HG03095 (cell line): ENCODE measurements around the gene DDX3X.
"Not testable (repeated sequence)": the region's sequence is repeated elsewhere in the genome, so short reads cannot be mapped to it uniquely, and the experiment has no call there.

ENCODE experiments used
- ATAC-seq: cut with Tn5 transposase; IDR thresholded peaks from one replicate; pipeline ENCODE4 v1.9.1; 2021; ENCODE audit warnings: moderate library complexity; ENCODE audit not compliant: unreplicated experiment

Gene DDX3X

DNA sequence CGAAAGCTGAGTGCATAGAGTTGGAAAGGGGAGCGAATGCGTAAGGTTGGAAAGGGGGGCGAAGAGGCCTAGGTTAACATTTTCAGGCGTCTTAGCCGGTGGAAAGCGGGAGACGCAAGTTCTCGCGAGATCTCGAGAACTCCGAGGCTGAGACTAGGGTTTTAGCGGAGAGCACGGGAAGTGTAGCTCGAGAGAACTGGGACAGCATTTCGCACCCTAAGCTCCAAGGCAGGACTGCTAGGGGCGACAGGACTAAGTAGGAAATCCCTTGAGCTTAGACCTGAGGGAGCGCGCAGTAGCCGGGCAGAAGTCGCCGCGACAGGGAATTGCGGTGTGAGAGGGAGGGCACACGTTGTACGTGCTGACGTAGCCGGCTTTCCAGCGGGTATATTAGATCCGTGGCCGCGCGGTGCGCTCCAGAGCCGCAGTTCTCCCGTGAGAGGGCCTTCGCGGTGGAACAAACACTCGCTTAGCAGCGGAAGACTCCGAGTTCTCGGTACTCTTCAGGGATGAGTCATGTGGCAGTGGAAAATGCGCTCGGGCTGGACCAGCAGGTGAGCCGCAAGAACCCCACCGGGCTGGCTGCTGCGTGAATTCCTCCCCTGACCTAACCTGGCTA is at the start of gene DDX3X:
TSS of gene DDX3X (plus strand) at position 419 of the 619 bp plus-strand sequence. CDS start at position 510, 91 bp downstream.
- ATAC-seq, result peak; percentile 42

DNA sequence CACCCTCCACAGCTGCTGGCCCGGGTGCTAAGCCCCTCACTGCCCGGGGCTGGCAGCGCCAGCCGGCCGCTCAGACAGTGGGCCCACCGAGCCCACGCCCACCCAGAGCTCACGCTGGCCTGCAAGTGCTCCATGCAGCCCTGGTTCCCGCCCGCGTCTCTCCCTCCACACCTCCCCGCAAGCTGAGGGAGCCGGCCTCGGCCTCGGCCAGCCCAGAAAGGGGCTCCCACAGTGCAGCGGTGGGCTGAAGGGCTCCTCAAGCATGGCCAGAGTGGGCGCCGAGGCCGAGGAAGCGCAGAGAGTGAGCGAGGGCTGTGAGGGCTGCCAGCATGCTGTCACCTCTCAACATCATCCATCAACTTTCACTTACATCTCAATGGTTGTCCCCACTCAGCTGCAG is 48.0 kb upstream of the DDX3X start:
- not testable (repeated sequence) for ATAC-seq

DNA sequence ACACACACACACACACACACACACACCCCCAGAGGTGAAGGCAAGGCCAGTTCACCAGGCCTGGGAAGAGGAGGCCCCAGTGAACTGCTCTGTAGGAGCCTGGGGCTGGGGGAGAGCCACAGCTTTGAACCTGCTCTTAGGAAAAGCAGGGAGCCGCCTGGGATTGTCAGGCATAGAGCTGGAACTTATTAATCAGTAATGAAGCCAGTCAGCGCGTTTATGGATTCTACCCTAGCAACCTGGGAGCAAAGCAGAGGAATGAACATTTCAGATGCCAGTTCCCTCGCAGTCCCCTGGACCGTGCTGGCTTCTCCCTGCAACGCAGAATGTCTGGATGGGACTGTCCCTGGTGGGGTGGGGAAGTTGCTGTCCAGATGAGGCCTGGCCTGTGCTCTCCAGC is 45.3 kb upstream of the DDX3X start:
- no peak for ATAC-seq

DNA sequence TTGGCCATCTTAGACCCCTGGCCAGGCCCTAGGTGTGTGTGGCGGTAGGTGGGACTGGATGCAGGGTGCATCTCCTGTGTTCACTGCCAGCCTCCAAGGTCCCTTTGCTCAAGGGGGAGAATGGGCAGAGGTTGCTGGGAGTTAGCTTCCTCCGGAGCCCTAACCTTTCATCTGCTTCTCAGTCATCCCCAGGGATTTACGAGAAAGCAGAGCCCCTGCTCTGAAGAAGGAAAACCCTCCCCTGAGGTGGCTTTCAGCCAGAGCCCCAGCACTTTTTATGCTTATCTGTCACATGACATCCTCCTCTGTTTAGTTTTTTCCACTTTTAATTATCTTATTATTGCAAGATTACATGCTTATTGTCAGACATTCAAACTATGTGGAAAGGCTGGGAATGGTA is 44.9 kb upstream of the DDX3X start:
- ATAC-seq, result no peak

DNA sequence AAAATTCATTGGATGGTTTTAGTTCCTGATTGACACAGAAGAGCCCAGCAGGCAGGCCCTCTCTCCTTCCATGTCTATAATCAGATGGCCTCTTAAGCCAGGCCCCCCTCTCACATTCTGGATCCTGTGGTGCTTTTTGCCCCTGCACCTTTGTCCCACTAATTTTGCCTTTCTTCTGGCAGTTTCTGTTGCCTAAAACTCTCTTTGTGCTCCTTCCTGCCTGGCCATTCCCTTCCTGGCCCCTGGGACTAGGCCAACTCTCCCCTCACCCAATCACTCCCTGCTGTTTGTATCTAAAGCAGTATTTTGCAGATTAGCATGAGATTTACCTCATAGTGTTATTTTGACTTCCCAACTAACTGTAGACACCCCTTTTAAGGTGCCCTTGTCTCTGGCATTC is 42.7 kb upstream of the DDX3X start:
- no peak for ATAC-seq

DNA sequence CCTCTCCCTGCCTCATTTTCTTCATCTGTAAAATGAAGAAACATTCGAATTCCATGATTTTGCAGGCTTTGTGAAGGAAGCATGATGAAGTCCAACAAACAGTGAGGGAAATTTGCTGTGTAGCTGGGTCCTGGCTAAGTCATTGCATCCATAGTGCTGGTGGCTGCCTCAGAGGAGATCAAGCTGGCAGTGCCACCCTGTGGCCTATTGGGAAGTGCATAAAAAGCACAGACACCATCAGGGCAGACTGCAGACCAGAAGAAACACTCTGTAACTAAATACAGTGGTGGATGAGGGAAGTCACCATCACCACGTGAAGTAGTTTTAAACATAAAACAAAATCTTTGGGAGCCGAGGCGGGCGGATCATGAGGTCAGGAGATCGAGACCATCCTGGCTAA is 40.7 kb upstream of the DDX3X start:
- no peak for ATAC-seq

DNA sequence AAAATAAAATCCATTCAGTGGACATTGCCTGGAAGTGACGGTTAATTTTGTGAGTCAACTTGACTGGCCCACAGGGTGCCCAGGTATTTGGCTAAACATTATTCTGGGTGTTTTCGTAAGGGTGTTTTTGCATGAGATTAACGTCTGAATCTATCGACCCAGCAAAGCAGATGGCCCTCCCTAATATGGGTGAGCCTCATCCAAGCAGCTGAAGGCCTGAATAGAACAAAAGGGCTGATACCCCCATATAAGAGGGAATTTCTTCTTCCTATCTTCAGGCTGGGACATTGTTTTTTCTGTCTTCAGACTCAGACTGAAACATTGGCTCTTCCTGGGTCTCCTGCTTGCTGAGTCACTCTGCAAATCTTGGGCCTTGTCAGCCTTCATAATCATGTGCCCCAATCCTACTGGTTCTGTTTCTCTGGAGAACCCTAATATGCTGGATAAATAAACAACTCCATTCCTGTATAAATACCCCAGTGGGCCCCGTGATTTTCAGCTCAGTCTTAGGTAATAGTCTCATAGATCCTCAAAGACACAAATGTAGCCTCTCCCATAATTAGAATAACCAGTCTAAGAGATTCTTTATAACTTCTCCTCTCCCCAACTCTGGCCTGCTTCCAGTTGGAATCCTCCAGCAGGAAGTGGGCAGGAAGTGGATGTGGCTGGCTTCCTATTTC is 33.1 kb upstream of the DDX3X start:
- ATAC-seq, result no peak

DNA sequence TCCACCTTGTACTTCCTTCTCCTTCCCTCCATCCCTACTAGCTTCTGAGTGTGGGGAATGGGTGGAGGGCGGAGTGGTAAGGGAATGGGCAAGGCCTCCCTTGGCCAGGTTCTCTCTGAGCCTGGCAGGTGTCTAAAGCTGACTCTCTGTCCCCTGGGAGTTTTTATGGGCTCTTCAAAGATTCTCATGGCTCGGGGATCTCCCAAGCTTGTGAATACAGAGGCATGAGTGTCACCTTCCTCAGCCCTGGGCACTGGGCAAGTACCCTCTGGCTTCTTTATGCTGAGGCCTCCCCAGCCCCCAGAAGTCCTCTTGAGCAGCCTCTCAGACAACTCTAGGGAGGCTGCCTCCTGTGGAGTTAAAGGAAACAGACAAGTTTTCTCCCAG is 32.5 kb upstream of the DDX3X start:
- ATAC-seq, result no peak

DNA sequence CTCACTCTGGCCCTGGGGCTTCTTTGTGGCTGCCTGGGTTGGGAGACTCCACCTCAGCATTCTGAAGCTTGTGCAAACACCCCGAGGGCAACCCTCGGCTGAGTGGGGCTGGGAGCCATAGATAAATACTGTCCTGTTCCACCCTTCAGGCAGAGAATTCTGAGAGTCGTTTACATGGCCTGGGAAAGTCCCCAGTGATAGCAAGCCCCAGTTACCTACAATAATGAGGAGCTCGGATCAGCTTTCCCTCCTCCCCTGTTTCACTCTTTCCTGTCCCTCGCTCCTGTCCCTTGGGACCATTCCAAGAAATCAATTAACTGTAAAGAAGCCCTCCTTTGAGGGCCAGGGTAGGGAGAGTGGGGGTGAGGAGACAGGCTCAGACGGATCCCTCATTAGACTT is 31.6 kb upstream of the DDX3X start:
- ATAC-seq, result no peak

DNA sequence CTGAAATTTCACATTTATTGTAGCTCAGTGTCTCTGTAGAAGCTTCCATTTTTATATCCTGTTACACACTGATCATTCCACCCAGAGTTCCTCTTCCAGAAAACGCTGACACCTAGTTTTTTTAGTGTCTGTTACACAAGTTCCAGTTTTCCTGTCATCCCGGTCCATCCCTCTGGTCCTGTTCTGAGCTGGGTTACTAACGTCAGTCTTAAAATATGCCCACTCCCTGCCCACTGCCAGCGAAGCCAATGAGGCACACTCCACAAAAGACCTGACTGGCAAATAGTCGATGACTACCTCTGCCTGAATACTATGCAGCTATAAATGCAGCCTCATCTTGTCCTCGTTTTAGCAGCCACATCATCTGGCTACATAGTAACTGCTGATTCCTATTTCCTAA is 30.9 kb upstream of the DDX3X start:
- no peak for ATAC-seq

DNA sequence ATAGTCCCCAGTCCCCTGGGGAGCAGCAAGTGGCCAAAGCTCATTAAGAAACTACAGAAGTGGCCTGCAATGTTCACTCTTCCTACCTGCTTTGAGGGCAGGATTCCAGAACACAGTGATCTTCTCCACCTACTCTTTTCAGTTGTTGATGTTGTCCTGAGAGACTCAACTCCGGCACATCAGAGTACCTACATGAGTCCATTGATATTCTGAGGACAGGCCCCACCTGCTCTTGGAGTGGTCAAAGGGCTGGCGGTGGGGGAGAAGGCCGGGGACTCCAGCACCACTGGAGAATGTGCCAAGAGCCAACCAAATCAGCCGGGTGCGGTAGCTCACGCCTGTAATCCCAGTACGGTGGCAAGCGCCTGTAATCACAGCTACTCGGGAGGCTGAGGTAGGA is 29.8 kb upstream of the DDX3X start:
- no peak for ATAC-seq

DNA sequence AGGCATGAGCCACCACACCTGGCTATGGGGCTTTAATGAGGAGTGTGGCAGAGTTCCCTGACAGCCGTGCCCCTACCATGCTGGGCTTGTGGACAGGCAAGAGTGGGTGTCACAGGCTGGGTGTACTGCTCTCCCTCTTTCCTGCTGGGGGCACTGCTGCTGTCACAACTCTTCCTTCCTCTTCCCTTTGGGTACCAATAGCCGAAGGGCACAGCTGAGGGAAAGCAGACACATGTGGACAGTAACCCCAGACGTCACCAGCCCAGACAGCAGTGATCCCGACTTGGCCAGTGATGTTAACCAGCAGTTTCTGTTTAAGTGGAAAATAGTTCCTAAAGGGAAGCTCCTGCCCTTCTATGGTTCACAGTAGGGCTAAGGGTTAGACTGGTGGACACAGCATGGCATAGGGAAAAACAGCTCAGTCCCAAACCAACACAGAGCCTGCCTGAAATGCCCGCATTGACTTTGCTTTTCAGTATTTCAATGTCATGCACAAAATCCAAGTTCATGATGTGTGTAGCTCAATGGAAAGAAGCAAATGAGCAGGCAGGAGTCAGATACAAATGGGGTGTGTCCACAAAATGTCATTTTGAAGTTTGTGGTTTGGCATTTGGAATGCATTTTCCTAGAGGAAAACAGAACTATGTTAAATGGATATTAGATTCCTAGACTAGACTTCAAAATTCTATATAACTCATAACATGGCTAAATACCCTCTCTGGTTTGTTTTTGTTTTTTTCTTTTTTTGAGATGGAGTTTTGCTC is 24.9 kb upstream of the DDX3X start:
- no peak for ATAC-seq

DNA sequence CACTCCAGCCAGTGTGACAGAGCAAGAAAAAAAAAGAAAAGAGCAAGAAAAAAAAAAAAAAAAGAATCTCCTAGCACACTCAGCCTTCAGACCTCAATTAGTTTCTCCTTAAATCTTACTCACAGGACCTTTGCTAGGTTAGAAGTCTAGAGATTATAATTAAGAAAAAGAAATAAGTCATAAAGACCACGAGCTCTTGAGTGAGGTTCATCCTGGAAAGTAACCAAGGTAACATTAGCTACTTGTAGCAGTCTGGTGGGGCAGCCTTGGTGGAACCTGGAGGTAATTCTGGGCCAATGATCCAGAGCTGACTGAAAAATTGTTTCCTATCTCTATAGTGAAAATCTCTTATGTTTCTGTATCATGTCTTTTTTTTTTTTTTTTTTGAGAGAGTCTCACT is 21.2 kb upstream of the DDX3X start:
- ATAC-seq, result no peak

DNA sequence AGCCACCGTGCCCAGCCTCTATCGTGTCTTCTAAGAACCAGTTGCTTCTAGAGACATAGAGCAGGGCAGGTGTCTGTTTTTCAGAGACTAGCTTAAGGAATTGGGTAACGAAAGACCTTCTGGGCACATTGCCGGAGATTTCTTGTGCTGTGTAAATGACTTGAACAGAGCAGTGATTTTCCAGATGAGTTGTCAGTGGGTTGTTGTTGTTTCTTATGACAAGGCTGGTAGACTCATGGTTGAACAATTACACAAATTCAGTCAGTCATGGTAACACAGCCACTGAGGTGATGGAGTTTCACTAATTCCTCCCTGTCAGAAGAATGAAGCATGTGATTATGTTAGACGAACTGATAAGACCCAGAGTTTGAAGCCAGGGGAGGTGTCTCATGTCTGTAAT is 20.5 kb upstream of the DDX3X start:
- no peak for ATAC-seq

DNA sequence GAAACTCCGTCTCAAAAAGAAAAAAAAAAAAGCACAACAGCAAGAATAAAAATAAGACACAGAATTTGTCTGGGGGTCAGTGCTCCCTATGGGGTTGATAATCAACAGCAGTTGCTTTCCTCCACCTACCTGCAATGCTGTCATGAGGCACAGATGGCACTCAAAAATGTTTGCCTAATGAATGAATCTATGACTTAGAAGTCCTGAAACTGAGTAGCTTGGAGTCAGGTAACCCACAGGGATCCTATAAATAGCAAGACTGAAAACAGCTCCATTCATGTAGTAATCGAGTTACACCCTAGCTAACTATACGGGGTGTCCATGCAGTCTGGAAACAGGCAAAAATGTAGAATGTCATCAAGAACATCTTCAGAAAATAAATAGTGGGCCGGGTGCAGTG is 19.8 kb upstream of the DDX3X start:
- ATAC-seq, result no peak

DNA sequence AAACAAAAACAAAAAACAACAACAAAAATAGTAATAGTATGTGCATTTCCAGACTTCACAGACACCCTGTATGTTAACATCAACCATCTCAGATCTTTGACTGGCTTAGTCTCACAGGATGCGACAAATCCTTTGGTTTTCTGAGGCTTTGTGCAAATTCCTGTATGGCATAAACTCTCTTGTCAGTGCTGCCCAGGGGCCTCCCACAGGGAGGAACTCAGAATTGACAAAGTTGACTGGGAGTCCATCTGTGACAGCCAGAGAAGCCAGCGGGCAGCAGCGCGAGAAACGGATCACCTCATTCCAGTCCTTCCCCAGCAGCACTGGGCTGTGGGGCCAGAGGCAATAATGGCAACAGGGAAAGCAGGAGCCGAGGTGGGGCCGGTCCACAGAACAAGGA is 19.1 kb upstream of the DDX3X start:
- ATAC-seq, result no peak

DNA sequence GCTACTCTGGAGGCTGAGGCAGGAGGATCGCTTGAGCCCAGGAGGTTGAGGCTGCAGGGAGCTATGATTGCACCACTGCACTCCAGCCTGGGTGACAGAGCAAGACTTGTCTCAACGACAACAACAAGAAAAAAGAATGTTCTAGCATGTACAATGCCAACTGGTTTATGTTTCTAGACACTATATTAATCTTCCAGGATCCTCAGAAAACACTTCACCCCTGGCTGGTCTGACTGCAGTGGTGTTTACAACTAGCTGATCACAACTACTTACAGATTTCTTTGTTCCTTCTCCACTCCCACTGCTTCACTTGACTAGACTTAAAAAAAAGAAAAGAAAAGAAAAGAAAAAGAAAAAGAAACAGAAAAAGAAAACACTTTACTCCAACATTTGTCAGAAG is 17.7 kb upstream of the DDX3X start:
- ATAC-seq, result not testable (repeated sequence)

DNA sequence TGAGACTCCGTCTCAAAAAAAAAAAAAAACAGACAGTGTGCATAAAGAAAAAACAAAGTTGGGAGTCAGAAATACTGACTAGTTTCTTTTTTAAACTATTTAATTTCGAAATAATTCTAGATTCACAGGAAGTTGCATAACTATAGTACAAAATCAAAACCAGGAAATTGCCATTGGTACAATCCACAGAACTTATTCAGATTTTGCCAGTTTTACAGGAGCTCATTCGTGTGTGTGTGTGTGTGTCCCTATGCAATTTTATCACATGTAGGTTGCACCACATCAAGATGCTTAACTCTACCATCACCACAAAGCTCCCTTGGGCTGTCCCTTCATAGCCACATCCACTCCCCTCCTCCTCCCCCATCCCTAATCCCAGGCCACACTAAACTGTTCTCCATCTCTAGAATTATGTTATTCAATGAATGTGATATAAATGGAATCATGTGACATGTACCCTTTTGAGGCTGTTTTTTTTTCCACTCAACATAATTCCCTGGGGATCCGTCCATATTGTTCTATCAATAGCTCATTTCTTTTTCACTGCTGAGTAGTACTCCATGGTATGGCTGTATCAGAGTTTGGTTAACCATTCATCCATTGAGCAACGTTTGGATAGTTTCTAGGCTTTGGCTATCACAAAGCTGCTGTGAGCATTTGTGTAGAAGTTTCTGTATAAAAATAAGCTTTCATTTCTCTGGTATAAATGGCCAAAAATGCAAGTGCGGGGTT is 16.3 kb upstream of the DDX3X start:
- ATAC-seq, result no peak

DNA sequence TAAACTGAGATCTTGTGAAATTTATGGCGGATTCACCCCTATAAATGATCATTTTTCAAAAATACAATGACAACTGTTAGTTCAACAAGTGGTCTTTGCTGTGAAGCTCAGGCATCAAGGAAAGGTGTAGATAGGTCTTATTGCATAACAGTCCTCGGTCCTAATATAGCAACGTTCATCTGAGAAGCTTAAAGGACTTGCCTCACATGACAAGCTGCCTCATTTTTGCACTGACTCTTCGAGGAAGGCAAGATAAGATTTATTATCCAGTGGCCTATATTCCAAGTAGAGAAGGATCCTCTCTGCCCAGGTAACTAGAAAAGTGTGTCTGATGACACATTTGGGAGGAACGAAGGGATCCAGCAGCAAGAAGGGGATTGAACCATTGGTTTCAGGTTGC is 13.6 kb upstream of the DDX3X start:
- no peak for ATAC-seq

DNA sequence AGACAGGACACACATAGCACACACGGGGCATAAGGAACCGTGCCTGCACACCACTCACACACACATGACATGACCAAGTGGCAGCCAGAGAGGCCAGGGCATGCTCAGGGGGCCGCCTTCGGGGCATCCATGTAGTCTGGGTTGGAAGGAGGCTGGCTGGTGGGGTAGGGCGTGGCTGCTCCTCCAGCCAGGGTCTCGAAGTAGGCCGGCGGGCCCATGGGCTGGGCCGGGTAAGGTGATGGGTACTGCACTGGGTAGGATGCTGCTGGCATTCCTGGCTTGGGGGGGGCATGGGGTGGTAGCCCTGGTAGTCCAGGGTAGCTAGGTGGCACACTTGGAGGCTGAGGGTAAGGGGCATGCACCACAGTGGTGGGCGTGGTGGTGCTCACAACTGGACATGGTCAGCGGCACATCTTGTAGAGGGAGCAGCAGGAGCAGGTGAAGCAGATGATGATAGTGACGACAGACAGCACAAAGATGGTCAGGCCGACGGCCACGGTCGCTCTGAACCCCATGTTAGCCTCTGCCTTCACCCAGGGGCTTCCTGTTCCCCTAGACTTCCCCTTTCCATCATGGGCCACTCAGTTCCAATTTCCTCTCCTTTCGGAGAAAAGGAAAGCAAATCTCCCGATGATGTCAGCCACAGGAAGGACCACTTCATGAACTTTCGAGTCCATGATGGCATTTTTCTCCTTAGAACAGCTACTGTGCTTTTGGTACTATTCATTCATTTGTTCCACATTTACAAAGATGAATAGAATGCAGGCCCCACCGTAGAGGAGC is 10.9 kb upstream of the DDX3X start:
- no peak for ATAC-seq

DNA sequence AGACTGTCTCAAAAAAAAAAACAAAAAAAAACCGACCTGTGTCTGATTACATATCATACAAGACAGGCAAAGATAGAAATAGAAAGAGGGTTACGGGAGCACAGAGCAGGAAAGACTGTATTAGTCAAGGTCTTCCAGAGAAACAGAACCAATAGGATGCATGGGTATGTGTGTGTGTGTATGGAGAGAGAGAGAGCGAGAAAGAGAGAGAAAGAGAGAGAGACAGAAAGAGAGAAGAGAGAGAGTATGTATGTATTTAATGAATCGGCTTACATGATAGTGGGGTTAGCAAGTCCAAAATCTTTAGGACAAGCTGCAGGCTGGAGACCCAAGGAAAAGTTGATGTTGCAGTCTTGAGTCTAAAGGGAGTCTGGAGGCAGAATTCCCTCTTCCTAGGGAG is 7.5 kb upstream of the DDX3X start:
- no peak for ATAC-seq
